ENCODE results near the gene ABCG8. TPM values are rescaled to one million over a fixed set of nuclear protein-coding genes. Genes with fewer than 3 reads are reported as not detected.

The ABCG8 gene
- total and polyA plus RNA-seq, 12 donors, result 0.15 to 1.4 TPM; not detected in 10

- H3K27ac ChIP-seq, result no peak overlapping the region
- H3K9me3 ChIP-seq, result no peaks in the 10 kb centered on the region
- no peak for ATAC-seq
- H3K4me1 ChIP-seq, result no peaks in the 10 kb centered on the region
- H3K36me3 ChIP-seq, result no peaks in the 10 kb centered on the region
- DNase-seq, result no peak
- peaks cover 0 to 19% (median 9%) of the 10 kb centered on the region in 7 donors for H3K27me3 ChIP-seq
- 83 to 95% methylated on average over 2 of the region's 2 CpGs for WGBS, 2 donors
- no peak overlapping the region for H3K4me3 ChIP-seq
- intact Hi-C loops (cut with DNase I), result no loop called here
- no peak for TF ChIP-seq CTCF (IDR thresholded peaks at IDR 0.05)
These were observed 14.3 kb upstream of the ABCG8 start for GRCh38 chr2:43824512-43824911.

GRCh38 chr2:43824951-43825493 is 13.7 kb upstream of the ABCG8 start:
- Histone ChIP-seq H3K9me3 (no peaks in the 10 kb centered on the region), H3K4me3 (no peak overlapping the region), H3K36me3 (no peaks in the 10 kb centered on the region), H3K4me1 (no peaks in the 10 kb centered on the region), H3K27me3 (peaks cover 0 to 20% (median 13%) of the 10 kb centered on the region in 7 donors), H3K27ac (no peak overlapping the region)
- WGBS, 2 donors, result 79 to 87% methylated on average over 12 of the region's 12 CpGs
- no peak for ATAC-seq
- no peak for DNase-seq
- TF ChIP-seq CTCF (IDR thresholded peaks at IDR 0.05), result no peak
- intact Hi-C loops (cut with DNase I), result no loop called here

- H3K4me1 ChIP-seq, result no peaks in the 10 kb centered on the region
- WGBS, 2 donors, result 71 to 74% methylated on average over 3 of the region's 3 CpGs
- no peak for TF ChIP-seq CTCF (IDR thresholded peaks at IDR 0.05)
- intact Hi-C loops (cut with DNase I), result no loop called here
- no peak for ATAC-seq
- H3K36me3 ChIP-seq, result no peaks in the 10 kb centered on the region
- peaks cover under 1 to 27% (median 19%) of the 10 kb centered on the region in 7 donors for H3K27me3 ChIP-seq
- no peak overlapping the region for H3K4me3 ChIP-seq
- no peak for DNase-seq
- no peaks in the 10 kb centered on the region for H3K9me3 ChIP-seq
- no peak overlapping the region for H3K27ac ChIP-seq
These were observed 12.9 kb upstream of the ABCG8 start for GRCh38 chr2:43825841-43826240.

GRCh38 chr2:43826305-43827250 is 12.2 kb upstream of the ABCG8 start:
- no peak for DNase-seq
- intact Hi-C loops (cut with DNase I), result no loop called here
- Histone ChIP-seq H3K4me3 (no peak overlapping the region), H3K36me3 (no peaks in the 10 kb centered on the region), H3K4me1 (peaks cover 0 to under 1% (median 0%) of the 10 kb centered on the region in 9 donors), H3K27ac (no peak overlapping the region), H3K27me3 (peaks cover 7 to 34% (median 25%) of the 10 kb centered on the region in 7 donors), H3K9me3 (no peaks in the 10 kb centered on the region)
- WGBS, 2 donors, result 94 to 95% methylated on average over 17 of the region's 17 CpGs
- no peak for ATAC-seq
- no peak for TF ChIP-seq CTCF (IDR thresholded peaks at IDR 0.05)
